ENCODE results near the gene BCAN. TPM values are rescaled to one million over a fixed set of nuclear protein-coding genes. Genes with fewer than 3 reads are reported as not detected.
A peak's percentile ranks its signal among the peaks of the same experiment; 100 is the strongest.

BCAN gene
- total RNA-seq, 1 donor from 2014 or later: 52.2 TPM

- DNase-seq (ENCODE audit: low spot score in 2 of 2): no peak
- FAIRE-seq: no peak
Observed at GRCh38 chr1:156691665-156692440, 49.9 kb downstream of the BCAN start.

- FAIRE-seq (no peak), DNase-seq (ENCODE audit: low spot score in 2 of 2) (no peak)
Observed at GRCh38 chr1:156692441-156692924, 50.6 kb downstream of the BCAN start.

GRCh38 chr1:156692925-156693847 is 51.3 kb downstream of the BCAN start:
- no peak for DNase-seq (ENCODE audit: low spot score in 2 of 2)
- FAIRE-seq: no peak

- FAIRE-seq (no peak), DNase-seq (ENCODE audit: low spot score in 2 of 2) (no peak)
Observed at GRCh38 chr1:156693848-156694689, 52.2 kb downstream of the BCAN start.

- DNase-seq (ENCODE audit: low spot score in 2 of 2): no peak
Observed at GRCh38 chr1:156694690-156694962, 52.7 kb downstream of the BCAN start.

GRCh38 chr1:156696755-156697154 is 54.8 kb downstream of the BCAN start:
- FAIRE-seq (no peak), DNase-seq (ENCODE audit: low spot score in 2 of 2) (no peak)

More at GRCh38 chr1:156694690-156694962, 52.7 kb downstream of the BCAN start:
- FAIRE-seq: no peak

GRCh38 chr1:156697481-156697880 is 55.6 kb downstream of the BCAN start:
- no peak for FAIRE-seq

GRCh38 chr1:156698995-156699394 is 57.1 kb downstream of the BCAN start:
- DNase-seq (ENCODE audit: low spot score in 2 of 2) (no peak), FAIRE-seq (no peak)

More at GRCh38 chr1:156697481-156697880, 55.6 kb downstream of the BCAN start:
- no peak for DNase-seq (ENCODE audit: low spot score in 2 of 2)

- FAIRE-seq: no peak
- no peak for DNase-seq (ENCODE audit: low spot score in 2 of 2)
Observed at GRCh38 chr1:156700736-156701531, 59.0 kb downstream of the BCAN start.

- FAIRE-seq (no peak), DNase-seq (ENCODE audit: low spot score in 2 of 2) (no peak)
Observed at GRCh38 chr1:156703336-156703735, 61.4 kb downstream of the BCAN start.

GRCh38 chr1:156703741-156704140 is 61.8 kb downstream of the BCAN start:
- no peak for DNase-seq (ENCODE audit: low spot score in 2 of 2)
- FAIRE-seq: no peak

- no peak for DNase-seq (ENCODE audit: low spot score in 2 of 2)
- FAIRE-seq: no peak
Observed at GRCh38 chr1:156704166-156704711, 62.3 kb downstream of the BCAN start.

GRCh38 chr1:156704930-156705320 is 63.0 kb downstream of the BCAN start:
- no peak for FAIRE-seq
- DNase-seq (ENCODE audit: low spot score in 2 of 2): peak in 1 of 2 donors; percentile 71

- DNase-seq (ENCODE audit: low spot score in 2 of 2): peak in 1 of 2 donors; percentile 50
Observed at GRCh38 chr1:156705321-156705917, 63.5 kb downstream of the BCAN start, which contains the start of gene CRABP2. CRABP2 (minus strand) TSS chr1:156705583; CDS start chr1:156705446, 137 bp downstream.

GRCh38 chr1:156705918-156706656 is 64.2 kb downstream of the BCAN start:
- peak in 1 of 2 donors; percentile 83 for DNase-seq (ENCODE audit: low spot score in 2 of 2)
- FAIRE-seq: no peak

More at GRCh38 chr1:156705321-156705917, 63.5 kb downstream of the BCAN start, which contains the start of gene CRABP2:
- no peak for FAIRE-seq

- no peak for FAIRE-seq
- DNase-seq (ENCODE audit: low spot score in 2 of 2): peak in 1 of 2 donors; percentile 56
Observed at GRCh38 chr1:156706657-156707416, 64.9 kb downstream of the BCAN start.
